OCI-LY7 (cell line): ENCODE results near the gene NFYB. TPM values are rescaled to one million over a fixed set of nuclear protein-coding genes. Genes with fewer than 3 reads are reported as not detected.

Experiments
- BruUV-seq: library from RNA; stranded (reverse); fragments of 400-500 nt; replicated peaks from 2 replicates; lab custom pipeline; 2021; lab: Mats Ljungman, UMichigan
- CTCF ChIA-PET: fragments of 300-600 bp; sonication (Branson Sonifier 250); formaldehyde crosslinking; loops from one replicate; lab custom pipeline; 2022; ENCODE audit warnings: antibody characterized with exemption; ENCODE audit not compliant: unreplicated experiment; lab: Charles Lee
- POLR2A ChIA-PET: fragments of 300-600 bp; sonication (Branson Sonifier 250); formaldehyde crosslinking; loops from one replicate; lab custom pipeline; 2022; ENCODE audit warnings: antibody characterized with exemption; lab: Charles Lee
- DNase-seq: peaks from one replicate; pipeline ENCODE4 v3.0.0-alpha.2; 2015; ENCODE audit warnings: low spot score
- H2AFZ ChIP-seq: fragments of 200-600 bp; sonication (generic), shearing (Covaris generic); 2 replicates; pipeline ENCODE4 v1.6.1; 2014; ENCODE audit warnings: mild to moderate bottlenecking, antibody characterized with exemption, low read length, moderate library complexity
- H3K27ac ChIP-seq: fragments of 200-600 bp; sonication (generic); 2 replicates; pipeline ENCODE4 v1.5.1; 2014; ENCODE audit warnings: mixed run types, low read depth, mild to moderate bottlenecking, moderate library complexity, low read length, inconsistent platforms; ENCODE audit not compliant: poor library complexity, severe bottlenecking
- H3K36me3 ChIP-seq: fragments of 200-600 bp; sonication (generic); 2 replicates; pipeline ENCODE4 v1.6.1; 2014; ENCODE audit warnings: mild to moderate bottlenecking, antibody characterized with exemption, low read length, moderate library complexity, mixed read lengths; ENCODE audit not compliant: insufficient read depth
- H3K4me1 ChIP-seq: fragments of 200-600 bp; sonication (generic); 2 replicates; pipeline ENCODE4 v1.5.1; 2014; ENCODE audit warnings: mild to moderate bottlenecking, low read length; ENCODE audit not compliant: insufficient read depth, poor library complexity, severe bottlenecking
- H3K4me2 ChIP-seq: fragments of 200-600 bp; sonication (generic); 2 replicates; pipeline ENCODE4 v1.6.1; 2014; ENCODE audit warnings: mild to moderate bottlenecking, low read length
- H3K4me3 ChIP-seq: fragments of 200-600 bp; sonication (generic); 2 replicates; pipeline ENCODE4 v1.5.1; 2014; ENCODE audit warnings: mild to moderate bottlenecking, low read depth, low read length; ENCODE audit not compliant: poor library complexity, severe bottlenecking
- H3K79me2 ChIP-seq: fragments of 200-600 bp; sonication (generic); 2 replicates; pipeline ENCODE4 v1.6.1; 2016; ENCODE audit warnings: low read depth, mild to moderate bottlenecking, low read length, moderate library complexity, mixed read lengths; ENCODE audit not compliant: insufficient read depth
- H3K9me2 ChIP-seq: fragments of 200-600 bp; sonication (generic); 2 replicates; pipeline ENCODE4 v1.6.1; 2016; ENCODE audit warnings: mild to moderate bottlenecking, low read length, mixed read lengths; ENCODE audit not compliant: insufficient read depth
- H3K9me3 ChIP-seq: fragments of 200-600 bp; sonication (generic); 2 replicates; pipeline ENCODE4 v1.6.1; 2014; ENCODE audit warnings: mild to moderate bottlenecking, mixed run types, low read length, mixed read lengths
- H4K20me1 ChIP-seq: fragments of 200-600 bp; sonication (generic); 2 replicates; pipeline ENCODE4 v1.6.1; 2014; ENCODE audit warnings: mild to moderate bottlenecking, antibody characterized with exemption, low read length, moderate library complexity, mixed read lengths; ENCODE audit not compliant: insufficient read depth
- EZH2phosphoT487 ChIP-seq: fragments of 200-600 bp; sonication (generic); IDR thresholded peaks from 2 replicates; pipeline ENCODE4 v1.6.1; 2018; ENCODE audit warnings: low read depth, borderline replicate concordance, mild to moderate bottlenecking, mixed run types, antibody characterized with exemption, low read length, moderate library complexity, mixed read lengths
- intact Hi-C: fragments of 100-400 bp; cut with micrococcal nuclease; formaldehyde crosslinking; loops from one replicate; pipeline ENCODE4 v1.10.0; 2022; ENCODE audit not compliant: unreplicated experiment
- total RNA-seq, 2 experiments: library from RNA; depleted of rRNA in 1 of 2; stranded (reverse); fragments of >200 nt in 1 of 2; shearing (Covaris generic) in 1 of 2; gene quantifications; 2 replicates each; pipeline ENCODE4 v1.2.3, GENCODE V29; 2014 to 2022
- TF ChIP-seq, protein P1 (sequence below): fragments of 200-600 bp; sonication (generic); conservative IDR thresholded peaks from 2 replicates; pipeline ENCODE4 v1.5.1; 2014; ENCODE audit warnings: mild to moderate bottlenecking, antibody characterized with exemption, low read length, moderate library complexity, mixed read lengths

Gene NFYB
- total RNA-seq, 2 experiments from 2014 or later: 21.6 to 38.5 TPM

DNA sequence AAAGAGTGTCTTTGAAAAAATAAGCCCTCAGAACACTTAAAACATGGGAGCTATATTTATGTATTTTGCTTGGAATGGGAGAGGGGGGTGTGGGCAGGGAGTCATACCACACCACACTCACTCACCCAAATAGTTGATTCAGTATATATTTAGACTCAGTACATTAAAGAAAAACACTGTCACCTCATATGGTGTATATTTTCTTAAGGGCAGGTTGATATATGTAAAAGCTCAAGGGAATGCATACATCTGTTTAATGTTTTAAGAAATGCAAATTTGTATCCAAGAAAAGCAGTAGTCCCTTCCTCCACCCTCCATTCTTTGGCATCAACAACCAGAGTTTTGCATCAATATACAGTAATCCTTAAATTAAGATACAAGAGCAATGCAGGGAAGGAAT is 1.4 kb downstream of the NFYB start:
- no peak for TF ChIP-seq EZH2phosphoT487
- TF ChIP-seq, protein P1, sequence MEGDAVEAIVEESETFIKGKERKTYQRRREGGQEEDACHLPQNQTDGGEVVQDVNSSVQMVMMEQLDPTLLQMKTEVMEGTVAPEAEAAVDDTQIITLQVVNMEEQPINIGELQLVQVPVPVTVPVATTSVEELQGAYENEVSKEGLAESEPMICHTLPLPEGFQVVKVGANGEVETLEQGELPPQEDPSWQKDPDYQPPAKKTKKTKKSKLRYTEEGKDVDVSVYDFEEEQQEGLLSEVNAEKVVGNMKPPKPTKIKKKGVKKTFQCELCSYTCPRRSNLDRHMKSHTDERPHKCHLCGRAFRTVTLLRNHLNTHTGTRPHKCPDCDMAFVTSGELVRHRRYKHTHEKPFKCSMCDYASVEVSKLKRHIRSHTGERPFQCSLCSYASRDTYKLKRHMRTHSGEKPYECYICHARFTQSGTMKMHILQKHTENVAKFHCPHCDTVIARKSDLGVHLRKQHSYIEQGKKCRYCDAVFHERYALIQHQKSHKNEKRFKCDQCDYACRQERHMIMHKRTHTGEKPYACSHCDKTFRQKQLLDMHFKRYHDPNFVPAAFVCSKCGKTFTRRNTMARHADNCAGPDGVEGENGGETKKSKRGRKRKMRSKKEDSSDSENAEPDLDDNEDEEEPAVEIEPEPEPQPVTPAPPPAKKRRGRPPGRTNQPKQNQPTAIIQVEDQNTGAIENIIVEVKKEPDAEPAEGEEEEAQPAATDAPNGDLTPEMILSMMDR: no peak
- ChIA-PET POLR2A (interaction anchor here (0.6 to 1.8 kb wide), 6 partner anchors 9 to 228 kb away, joined by 3 to 7 read pairs (median 3); partner anchors contain the start of gene TDG), CTCF (no interaction called here)
- peaks cover 31% of the 10 kb centered on the region for H3K4me1 ChIP-seq
- no peaks in the 10 kb centered on the region for H3K9me2 ChIP-seq
- peak overlapping the region; percentile 88 for H3K4me3 ChIP-seq
- TSS peak; percentile 76 for BruUV-seq
- H3K27ac ChIP-seq: peak overlapping the region; percentile 82
- H3K79me2 ChIP-seq: peaks cover 23% of the 10 kb centered on the region
- H3K4me2 ChIP-seq: peak overlapping the region; percentile 94
- H3K36me3 ChIP-seq: peaks cover 35% of the 10 kb centered on the region
- H4K20me1 ChIP-seq: no peaks in the 10 kb centered on the region
- H3K9me3 ChIP-seq: no peaks in the 10 kb centered on the region
- peak overlapping the region; percentile 77; the same call in 1 of the 2 replicates for H2AFZ ChIP-seq
- DNase-seq: peak; percentile 15
- intact Hi-C loops: loop anchor here (5.0 kb wide), 2 partner anchors 179 to 204 kb away; partner anchors contain the start of gene HSP90B1

DNA sequence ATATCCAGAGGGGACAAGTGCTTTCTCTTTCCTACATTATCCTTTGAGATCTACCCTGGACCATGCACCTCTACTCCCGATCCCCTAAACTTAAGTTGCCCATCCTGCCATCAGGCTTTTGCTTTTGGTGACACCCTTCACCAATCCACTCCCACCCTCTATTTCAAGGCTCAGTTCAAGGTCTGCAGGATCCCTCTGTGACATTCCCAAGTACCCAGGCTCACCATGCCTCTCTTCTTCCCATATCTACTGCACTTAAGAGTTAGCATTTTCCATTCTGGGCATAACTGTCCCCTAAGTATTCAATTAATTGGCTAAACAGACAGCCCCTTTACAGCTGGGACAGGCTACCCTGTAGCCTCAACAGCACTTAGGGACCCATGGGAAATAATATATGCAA is 3.1 kb downstream of the NFYB start:
- H3K4me1 ChIP-seq: peaks cover 31% of the 10 kb centered on the region
- CTCF ChIA-PET: no interaction called here
- TF ChIP-seq, protein P1: no peak
- no peak for TF ChIP-seq EZH2phosphoT487
- no peak overlapping the region for H2AFZ ChIP-seq
- H3K4me3 ChIP-seq: no peak overlapping the region
- intact Hi-C loops: loop anchor here (5.0 kb wide), 2 partner anchors 178 to 203 kb away; partner anchors contain the start of gene HSP90B1
- no TSS peak for BruUV-seq
- H3K4me2 ChIP-seq: peak overlapping the region; percentile 94
- H3K36me3 ChIP-seq: peaks cover 52% of the 10 kb centered on the region
- H4K20me1 ChIP-seq: 0 out of 2 replicates have a peak, but pooled peaks cover 3% of the 10 kb centered on the region
- peaks cover 23% of the 10 kb centered on the region for H3K79me2 ChIP-seq
- DNase-seq: no peak
- H3K27ac ChIP-seq: no peak overlapping the region
- H3K9me3 ChIP-seq: no peaks in the 10 kb centered on the region
- POLR2A ChIA-PET: no interaction called here
- no peaks in the 10 kb centered on the region for H3K9me2 ChIP-seq

DNA sequence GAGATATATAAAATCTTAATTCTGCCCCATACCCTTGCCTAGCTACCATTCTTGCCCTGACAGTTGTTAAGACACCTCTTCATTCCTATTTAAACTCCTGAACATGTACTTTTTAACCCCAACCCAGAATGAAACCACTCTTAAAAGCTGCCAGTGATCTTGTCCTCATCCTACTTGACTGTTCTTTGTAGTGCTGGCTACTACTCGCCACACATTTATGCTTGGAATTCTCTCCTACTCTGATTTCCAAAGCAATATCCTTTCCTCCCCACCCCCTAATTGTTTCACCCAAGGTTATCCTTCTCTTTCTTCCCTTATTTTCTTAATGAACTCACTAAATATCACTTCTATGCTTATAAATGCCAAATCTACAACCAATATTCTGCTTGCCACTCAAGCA is 4.1 kb downstream of the NFYB start:
- H3K9me2 ChIP-seq: no peaks in the 10 kb centered on the region
- POLR2A ChIA-PET: interaction anchor here (0.9 to 1.4 kb wide), 3 partner anchors 25 to 169 kb away, joined by 3 to 4 read pairs (median 3); no protein-coding TSS in a partner anchor
- H2AFZ ChIP-seq: no peak overlapping the region
- CTCF ChIA-PET: no interaction called here
- no peak overlapping the region for H3K4me2 ChIP-seq
- 0 out of 2 replicates have a peak, but pooled peaks cover 3% of the 10 kb centered on the region for H4K20me1 ChIP-seq
- intact Hi-C loops: no loop called here
- peaks cover 23% of the 10 kb centered on the region for H3K79me2 ChIP-seq
- H3K4me1 ChIP-seq: peaks cover 30% of the 10 kb centered on the region
- H3K36me3 ChIP-seq: peaks cover 62% of the 10 kb centered on the region
- no TSS peak for BruUV-seq
- no peak for DNase-seq
- no peak overlapping the region for H3K4me3 ChIP-seq
- no peak for TF ChIP-seq EZH2phosphoT487
- TF ChIP-seq, protein P1: no peak
- no peaks in the 10 kb centered on the region for H3K9me3 ChIP-seq
- no peak overlapping the region for H3K27ac ChIP-seq
